Panc1 (cell line): Measurements from ENCODE around the gene CLASRP.

Experiments used
- CTCF ChIP-seq: fragments of 450-650 bp; IDR thresholded peaks from 2 replicates; pipeline ENCODE4 v1.5.1; 2017; ENCODE audit warnings: mild to moderate bottlenecking
- POLR2AphosphoS5 ChIP-seq: IDR thresholded peaks from 2 replicates; pipeline ENCODE4 v1.6.1; 2012; ENCODE audit warnings: mild to moderate bottlenecking, low read depth, low read length, moderate library complexity
- REST ChIP-seq, 2 experiments: IDR thresholded peaks; 2 replicates each; pipeline ENCODE4 v1.6.1; 2011 to 2012; ENCODE audit warnings: low read depth in 2 of 2, control low read depth in 1 of 2, low read length in 1 of 2, mild to moderate bottlenecking in 1 of 2, moderate library complexity in 1 of 2; ENCODE audit not compliant: insufficient read depth in 1 of 2
- TCF7L2 ChIP-seq: IDR thresholded peaks from 2 replicates; pipeline ENCODE4 v1.6.1; 2011; ENCODE audit warnings: mild to moderate bottlenecking, low read depth, low read length, inconsistent platforms

- TF ChIP-seq CTCF (no peak), POLR2AphosphoS5 (no peak), TCF7L2 (no peak), REST (IDR thresholded peaks at IDR 0.05; ENCODE audit: insufficient read depth in 1 of 2, low read depth in 2 of 2, low read length in 1 of 2) (no peak)
These were observed 29.2 kb downstream of the CLASRP start for GRCh38 chr19:45068041-45068440.
